Left colon (tissue), 2 donors: ENCODE results near the gene INPP4A. TPM values are rescaled to one million over a fixed set of nuclear protein-coding genes. Genes with fewer than 3 reads are reported as not detected.
"Not testable (repeated sequence)": the region's sequence is repeated elsewhere in the genome, so short reads cannot be mapped to it uniquely, and the experiment has no call there.

Source experiments
- ATAC-seq: fragments of 200-7000 bp; cut with Tn5 transposase; one replicate; pipeline ENCODE4 v1.9.1; 2020; ENCODE audit warnings: mild to moderate bottlenecking, moderate library complexity
- DNase-seq, 2 donors: peaks; one replicate each; pipeline ENCODE4 v3.0.0-alpha.2; 2020
- intact Hi-C, 2 donors: fragments of 100-400 bp; cut with DNase I in 1 of 2; cut with micrococcal nuclease in 1 of 2; formaldehyde crosslinking; loops; one replicate each; pipeline versions ENCODE4 v1.11.2 to v1.14.0; 2022; cut with DNase I, micrococcal nuclease
- total RNA-seq, 2 donors: library from RNA; stranded (reverse); fragmentation: NEBNext Ultra II Directional; extraction: Animal tissue kit (Norgen Biotek cat#: 25700); gene quantifications; one replicate each; pipeline ENCODE4 v1.2.1, GENCODE V29; 2021
- donor health status: DM: no; HTN: no; CAD: no.
- donor health status: DM: yes; HTN: yes; CAD: no.

The INPP4A gene
- total RNA-seq, 2 donors from 2014 or later = 14.3 to 19.1 TPM

DNA sequence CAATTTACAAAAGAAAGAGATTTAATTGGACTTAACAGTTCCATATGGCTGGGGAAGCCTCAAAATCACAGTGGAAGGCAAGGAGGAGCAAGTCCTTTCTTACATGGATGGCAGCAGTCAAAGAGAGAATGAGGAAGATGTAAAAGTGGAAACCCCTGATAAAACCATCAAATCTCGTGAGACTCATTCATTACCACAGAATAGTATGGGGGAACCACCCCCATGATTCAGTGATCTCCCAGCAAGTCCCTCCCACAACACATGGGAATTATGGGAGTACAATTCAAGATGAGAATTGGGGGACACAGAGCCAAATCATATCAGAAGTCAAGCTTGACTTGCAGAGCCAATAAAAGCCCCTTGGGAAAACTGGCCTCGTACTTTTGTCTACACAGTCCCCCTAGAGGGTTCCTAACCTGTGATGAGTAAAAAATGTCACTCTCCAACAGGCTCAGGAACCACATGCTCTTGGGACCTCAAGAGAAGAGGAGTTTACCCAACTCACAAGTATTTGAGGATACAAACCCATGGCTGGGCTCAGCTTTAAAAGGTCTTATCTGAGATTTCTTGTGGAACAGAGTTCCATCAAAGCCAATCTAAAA is 11.2 kb upstream of the INPP4A start:
- DNase-seq (no peak), ATAC-seq (no peak)
- intact Hi-C loops = no loop called here

GRCh38 chr2:98434492-98434891 is 10.2 kb upstream of the INPP4A start:
- intact Hi-C loops = no loop called here
- DNase-seq (no peak), ATAC-seq (no peak)

GRCh38 chr2:98435670-98436069 is 9.0 kb upstream of the INPP4A start:
- intact Hi-C loops, ATAC-seq, DNase-seq: not testable (repeated sequence)

DNA sequence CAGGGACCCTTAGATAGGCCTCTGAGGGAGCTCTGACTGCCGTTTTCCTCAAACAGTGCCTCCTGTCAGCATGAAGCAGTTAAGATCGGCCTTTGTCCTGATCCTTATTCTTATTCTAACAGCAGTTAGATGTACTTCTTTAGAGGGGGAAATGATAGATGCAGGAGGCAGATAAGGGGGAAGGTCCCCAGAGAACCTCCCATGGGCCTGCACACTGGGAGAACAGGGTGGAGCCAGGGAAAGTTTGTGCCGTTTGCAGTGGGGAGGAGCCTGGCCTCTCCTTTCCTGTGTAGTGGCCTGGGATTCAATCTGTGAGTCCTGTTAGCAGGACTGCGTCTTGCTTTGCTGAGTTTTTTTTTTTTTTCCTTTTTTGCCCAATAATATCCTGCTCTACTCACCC is 7.9 kb upstream of the INPP4A start:
- ATAC-seq (no peak), DNase-seq (no peak)
- intact Hi-C loops = no loop called here

- ATAC-seq (peak; percentile 51), DNase-seq (no peak)
- intact Hi-C loops = no loop called here
Observed at GRCh38 chr2:98438190-98439133, 6.2 kb upstream of the INPP4A start.

DNA sequence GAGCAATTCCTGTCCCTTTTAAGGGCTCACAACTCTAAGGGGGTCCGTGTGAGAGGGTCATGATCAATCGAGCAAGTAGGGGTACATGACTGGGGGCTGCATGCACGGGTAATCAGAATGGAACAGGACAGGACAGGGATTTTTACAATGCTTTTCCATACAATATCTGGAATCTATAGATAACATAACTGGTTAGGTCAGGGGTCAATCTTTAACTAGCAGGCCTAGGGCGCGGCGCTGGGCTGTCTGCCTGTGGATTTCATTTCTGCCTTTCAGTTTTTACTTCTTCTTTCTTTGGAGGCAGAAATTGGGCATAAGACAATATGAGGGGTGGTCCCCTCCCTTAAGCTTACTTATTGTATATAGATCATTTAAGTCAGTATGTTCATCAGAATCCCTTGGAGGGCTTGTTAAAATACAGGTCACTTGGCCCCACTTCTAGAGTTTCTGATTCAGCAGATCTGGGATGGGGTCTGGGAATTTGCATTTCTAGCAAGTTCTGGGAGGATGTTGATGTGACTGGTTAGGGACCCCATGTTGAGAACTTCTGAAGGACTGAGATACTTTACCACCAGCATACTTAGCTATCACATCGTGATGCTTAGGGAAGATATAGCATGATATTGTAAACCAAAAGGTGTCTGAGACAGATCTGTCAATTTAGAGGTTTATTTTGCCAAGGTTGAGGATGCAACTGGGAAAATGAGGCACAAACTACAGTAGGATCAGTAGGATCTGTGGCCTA is 2.8 kb upstream of the INPP4A start:
- ATAC-seq (peak; percentile 28), DNase-seq (peak in 1 of 2 donors; percentile 68)
- intact Hi-C loops = no loop called here

- ATAC-seq (no peak), DNase-seq (no peak)
- intact Hi-C loops = no loop called here
Observed at GRCh38 chr2:98442488-98442887, 2.2 kb upstream of the INPP4A start.

DNA sequence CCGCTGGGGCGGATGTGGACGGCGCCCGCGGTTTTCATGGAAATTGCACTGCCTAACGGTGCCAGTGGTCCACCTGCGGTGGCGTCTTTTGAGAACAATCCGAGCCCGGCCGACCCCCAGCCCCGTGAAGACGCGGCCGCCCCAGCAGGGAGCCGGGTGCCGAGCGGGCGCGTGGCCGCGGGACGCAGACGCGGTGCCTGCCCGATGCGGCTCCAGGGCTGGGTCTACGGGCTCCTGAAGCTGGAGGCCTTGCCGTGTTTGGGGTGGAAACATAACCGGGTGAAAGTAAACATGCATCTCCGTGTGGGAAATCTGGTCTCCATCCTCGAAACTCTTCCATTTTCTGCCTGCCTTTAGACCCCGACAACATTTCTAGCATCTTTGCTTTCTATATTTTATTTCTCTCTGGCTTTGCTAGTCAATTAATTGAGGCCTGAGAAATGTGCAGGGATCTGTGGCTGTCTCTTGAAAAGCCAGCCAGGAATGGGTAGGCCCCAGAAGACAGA is 572 bp downstream of the INPP4A start:
- ATAC-seq (peak; percentile 45), DNase-seq (peak in 1 of 2 donors; percentile 50)
- intact Hi-C loops = no loop called here

DNA sequence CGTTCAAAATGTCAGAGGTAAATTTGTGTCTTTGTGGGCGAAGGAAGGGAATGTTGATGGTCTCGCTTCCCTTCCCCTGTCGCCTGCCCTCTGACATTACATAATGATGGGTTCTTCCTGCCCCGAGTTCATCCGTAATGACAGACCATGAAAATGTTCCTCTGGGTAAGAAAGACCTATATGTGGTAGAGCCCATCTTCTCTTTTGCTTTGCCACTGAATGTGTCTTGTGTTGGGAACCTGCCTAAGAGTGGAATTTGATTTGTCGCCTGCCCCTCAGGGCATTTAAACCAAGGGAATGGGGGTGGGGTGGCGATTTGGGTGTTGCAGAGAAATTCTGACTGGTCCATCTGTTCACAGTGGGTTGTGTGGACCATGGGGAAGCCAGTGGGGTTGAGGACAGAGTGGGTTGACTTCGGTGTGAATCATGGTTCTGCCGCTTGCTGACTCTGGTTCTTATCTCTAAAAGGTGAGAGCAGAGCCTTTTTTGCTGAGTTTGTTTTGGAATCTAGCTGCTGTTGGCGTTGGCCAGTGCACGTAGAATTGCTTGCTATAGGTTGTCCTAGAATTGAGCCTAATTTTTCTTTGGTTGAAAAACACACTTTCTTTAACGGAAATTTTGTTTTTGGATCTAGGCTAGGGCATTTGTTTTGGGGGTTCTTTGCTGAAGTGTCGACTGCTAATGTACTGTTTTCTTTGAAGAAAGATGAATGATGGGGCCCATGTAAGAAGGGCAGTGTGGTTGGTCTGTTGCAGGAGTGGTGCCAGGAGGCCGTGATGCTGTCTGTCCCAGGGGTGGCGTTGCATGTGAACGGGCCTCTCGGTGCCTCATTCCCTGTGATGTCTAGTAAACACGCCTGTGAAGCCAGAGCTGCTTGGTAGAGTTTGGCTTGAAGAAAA is 1.3 kb downstream of the INPP4A start:
- intact Hi-C loops = no loop called here
- DNase-seq (no peak), ATAC-seq (no peak)

DNA sequence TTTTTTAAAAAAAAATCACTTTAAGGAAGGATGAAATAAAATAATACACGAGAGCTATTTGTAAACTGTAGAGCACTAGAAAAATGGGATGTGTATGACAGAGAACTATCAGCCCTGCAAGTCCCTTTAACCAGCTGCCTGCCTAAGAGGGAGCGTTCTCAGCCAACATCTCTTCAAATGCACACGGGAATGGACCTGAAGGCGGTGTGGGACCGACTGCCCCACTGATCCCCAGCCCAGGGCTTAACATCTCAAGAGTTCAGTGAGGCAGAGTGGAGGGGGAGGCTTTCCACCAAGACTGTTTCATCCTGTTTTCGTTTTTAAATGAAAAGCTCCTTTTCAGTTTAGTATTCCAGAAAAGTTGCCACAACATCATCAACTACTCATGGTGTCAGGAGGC is 2.2 kb downstream of the INPP4A start:
- ATAC-seq (no peak), DNase-seq (no peak)
- intact Hi-C loops = no loop called here

GRCh38 chr2:98448441-98449145 is 3.9 kb downstream of the INPP4A start:
- DNase-seq (no peak), ATAC-seq (no peak)
- intact Hi-C loops = no loop called here

DNA sequence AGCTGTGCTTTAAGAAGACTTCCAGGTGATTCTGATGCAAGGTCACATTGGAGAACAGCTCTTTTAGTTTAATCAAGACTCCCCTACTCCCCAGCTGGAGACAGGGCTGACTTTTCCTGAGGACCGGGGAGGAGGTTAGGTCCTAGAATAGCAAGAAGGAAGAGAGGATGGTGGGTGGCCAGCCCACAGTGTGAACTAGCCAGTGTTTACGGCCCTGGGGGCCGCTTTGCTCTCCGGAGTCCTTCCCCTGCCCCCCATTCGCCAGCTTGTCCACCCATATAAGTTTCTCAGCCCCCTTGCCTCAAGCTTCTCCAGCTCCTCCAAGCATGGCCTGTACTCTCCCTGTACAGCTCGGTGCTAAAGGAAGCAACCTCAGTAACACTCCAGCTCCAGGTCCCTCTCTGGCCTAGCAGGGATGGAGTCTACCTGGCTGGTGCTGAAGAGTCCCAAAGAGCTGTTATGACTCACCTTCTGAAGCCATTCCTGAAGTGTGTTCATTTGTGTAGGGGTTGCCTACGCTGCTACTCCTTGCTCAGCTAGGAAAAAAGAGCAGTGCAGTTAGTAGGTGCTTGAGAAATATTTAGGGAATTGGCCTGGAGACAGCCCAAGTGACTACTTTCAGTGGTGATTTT is 7.9 kb downstream of the INPP4A start:
- intact Hi-C loops = no loop called here
- no peak for DNase-seq
- ATAC-seq = no peak

GRCh38 chr2:98453083-98453482 is 8.4 kb downstream of the INPP4A start:
- ATAC-seq (no peak), DNase-seq (no peak)
- intact Hi-C loops = no loop called here

DNA sequence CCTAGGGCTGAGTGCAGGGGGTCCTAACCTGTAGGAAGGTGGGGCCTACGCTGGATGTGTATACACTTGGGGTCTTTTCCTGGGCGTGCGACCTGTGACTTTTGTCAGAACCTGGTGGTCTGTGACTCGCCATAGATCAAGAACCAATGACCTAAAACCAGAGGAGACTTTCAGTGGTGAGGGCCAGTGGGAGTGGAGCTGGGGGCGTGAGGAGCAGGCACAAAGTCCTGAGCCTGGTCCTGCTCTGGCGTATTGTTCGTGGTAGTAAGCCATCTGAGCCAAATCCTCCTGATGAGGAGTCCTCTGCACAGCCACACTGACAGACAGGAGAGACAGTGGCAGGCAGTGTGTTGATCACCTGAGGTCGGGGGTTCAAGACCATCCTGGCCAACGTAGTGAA is 8.9 kb downstream of the INPP4A start:
- ATAC-seq (no peak), DNase-seq (no peak)
- intact Hi-C loops = no loop called here

GRCh38 chr2:98454073-98454472 is 9.4 kb downstream of the INPP4A start:
- intact Hi-C loops = no loop called here
- DNase-seq (no peak), ATAC-seq (no peak)

DNA sequence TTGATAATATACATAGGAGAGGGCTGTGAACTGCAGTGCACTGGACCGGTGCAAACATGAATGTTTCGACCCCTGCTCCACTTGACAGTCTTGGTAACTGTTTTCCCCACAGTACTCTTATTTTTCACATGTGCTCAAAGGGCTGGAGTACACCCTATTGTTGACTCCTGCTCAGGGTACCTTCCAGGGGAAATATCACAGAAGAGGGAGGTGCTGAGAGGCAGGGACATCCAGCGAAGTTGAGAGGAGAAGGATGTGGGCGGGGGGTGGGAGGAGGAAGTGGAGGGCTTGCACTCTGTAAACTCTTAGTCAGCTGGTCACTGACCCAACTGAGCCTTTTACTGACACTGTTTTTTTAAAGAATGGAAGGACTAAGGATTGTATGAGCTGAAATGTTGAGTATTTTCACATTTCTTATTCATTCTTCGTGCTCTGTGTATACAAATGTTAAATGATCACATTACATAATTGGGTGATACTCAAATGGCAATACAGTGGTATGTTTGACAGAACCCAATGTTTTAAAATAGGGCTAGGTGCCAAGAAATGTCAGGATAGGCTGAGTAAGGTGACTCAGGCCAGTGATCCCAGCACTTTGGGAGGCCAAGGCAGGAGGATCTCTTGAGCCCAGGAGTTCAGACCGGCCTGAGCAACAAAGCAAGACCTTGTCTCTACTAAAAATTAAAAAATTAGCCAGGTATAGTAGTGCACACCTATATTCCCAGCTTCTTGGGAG is 10.0 kb downstream of the INPP4A start:
- ATAC-seq (peak; percentile 61), DNase-seq (no peak)
- intact Hi-C loops = no loop called here

- DNase-seq (no peak), ATAC-seq (peak; percentile 35)
- intact Hi-C loops = no loop called here
Observed at GRCh38 chr2:98455494-98455976, 10.9 kb downstream of the INPP4A start.
